OCI-LY7 (cell line): ENCODE results near the gene SOWAHC.

ENCODE experiments used
- CTCF ChIP-seq: fragments of 200-600 bp; sonication (generic); conservative IDR thresholded peaks from 2 replicates; pipeline ENCODE4 v1.5.1; 2014; ENCODE audit warnings: mild to moderate bottlenecking, antibody characterized with exemption, low read length, moderate library complexity, mixed read lengths
- EZH2phosphoT487 ChIP-seq: fragments of 200-600 bp; sonication (generic); IDR thresholded peaks from 2 replicates; pipeline ENCODE4 v1.6.1; 2018; ENCODE audit warnings: low read depth, borderline replicate concordance, mild to moderate bottlenecking, mixed run types, antibody characterized with exemption, low read length, moderate library complexity, mixed read lengths

GRCh38 chr2:109632158-109632789, 18.1 kb downstream of the SOWAHC start:
- TF ChIP-seq CTCF (no peak), EZH2phosphoT487 (no peak)
